Measurements from ENCODE around the gene EDNRA.

DNA sequence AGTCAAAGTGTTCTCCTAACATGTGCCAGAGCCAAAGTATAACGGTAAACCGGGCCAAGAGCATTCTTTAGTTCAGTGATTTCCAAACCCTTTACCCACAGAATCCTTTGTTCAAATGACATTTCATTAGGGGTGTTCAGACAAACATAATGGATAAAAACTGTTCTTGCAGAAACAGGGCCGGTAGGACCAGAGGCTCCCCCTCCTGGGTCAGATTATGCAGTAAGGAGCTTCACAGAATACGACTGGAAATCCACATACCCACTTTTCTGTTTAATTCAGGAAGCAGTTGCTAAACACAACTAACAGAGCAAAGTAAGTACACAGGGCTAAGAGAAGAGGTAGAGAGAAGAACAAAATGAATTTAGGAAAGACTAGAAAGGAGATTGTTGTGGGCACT lies 89.7 kb downstream of the EDNRA start:
- TF ChIP-seq, protein P1, sequence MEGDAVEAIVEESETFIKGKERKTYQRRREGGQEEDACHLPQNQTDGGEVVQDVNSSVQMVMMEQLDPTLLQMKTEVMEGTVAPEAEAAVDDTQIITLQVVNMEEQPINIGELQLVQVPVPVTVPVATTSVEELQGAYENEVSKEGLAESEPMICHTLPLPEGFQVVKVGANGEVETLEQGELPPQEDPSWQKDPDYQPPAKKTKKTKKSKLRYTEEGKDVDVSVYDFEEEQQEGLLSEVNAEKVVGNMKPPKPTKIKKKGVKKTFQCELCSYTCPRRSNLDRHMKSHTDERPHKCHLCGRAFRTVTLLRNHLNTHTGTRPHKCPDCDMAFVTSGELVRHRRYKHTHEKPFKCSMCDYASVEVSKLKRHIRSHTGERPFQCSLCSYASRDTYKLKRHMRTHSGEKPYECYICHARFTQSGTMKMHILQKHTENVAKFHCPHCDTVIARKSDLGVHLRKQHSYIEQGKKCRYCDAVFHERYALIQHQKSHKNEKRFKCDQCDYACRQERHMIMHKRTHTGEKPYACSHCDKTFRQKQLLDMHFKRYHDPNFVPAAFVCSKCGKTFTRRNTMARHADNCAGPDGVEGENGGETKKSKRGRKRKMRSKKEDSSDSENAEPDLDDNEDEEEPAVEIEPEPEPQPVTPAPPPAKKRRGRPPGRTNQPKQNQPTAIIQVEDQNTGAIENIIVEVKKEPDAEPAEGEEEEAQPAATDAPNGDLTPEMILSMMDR (IDR thresholded peaks at IDR 0.05): no peak
- TF ChIP-seq, protein P2, sequence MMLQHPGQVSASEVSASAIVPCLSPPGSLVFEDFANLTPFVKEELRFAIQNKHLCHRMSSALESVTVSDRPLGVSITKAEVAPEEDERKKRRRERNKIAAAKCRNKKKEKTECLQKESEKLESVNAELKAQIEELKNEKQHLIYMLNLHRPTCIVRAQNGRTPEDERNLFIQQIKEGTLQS (CRISPR knock-in tag; conservative IDR thresholded peaks at IDR 0.05): no peak
- TF ChIP-seq TEAD4 (CRISPR knock-in tag; IDR thresholded peaks at IDR 0.05) (no peak), ZNF263 (CRISPR knock-in tag; IDR thresholded peaks at IDR 0.05; ENCODE audit: low read depth) (no peak)

Data from WTC11 (cell line).